ENCODE results near the gene RERE.

The RERE gene

DNA sequence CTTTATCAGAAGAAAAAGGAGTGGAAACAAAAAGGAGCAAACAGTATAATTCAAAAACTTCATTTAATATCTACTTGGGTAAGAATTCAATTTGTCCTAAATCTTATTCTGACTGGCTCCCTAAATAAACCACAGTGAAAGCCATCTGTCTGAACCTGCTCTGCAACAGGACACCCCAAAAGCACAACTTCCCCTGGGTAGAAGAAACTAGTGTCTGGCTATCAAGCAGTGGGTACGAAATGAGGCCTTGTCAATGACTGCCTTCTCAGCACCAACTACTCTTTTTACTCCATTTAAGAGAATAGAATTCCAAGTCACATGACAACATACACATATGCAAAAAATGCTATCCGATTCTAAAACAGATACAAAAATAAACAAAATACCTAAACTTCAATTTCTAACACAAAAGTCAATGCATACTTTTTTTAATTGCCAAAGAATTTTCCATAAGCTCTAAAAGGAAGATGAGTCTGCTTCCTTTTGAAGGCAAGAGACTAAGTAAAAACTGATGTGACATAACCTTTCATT lies 292.7 kb downstream of the RERE start:
- Histone ChIP-seq H3K4me2 (ENCODE audit: low read length) (peak overlapping the region; percentile 98), H3K4me3 (ENCODE audit: low read length) (peak overlapping the region; percentile 93), H3F3A (ENCODE audit: control insufficient read depth, insufficient read depth) (peaks cover 42% of the 10 kb centered on the region), H3K36me3 (ENCODE audit: control insufficient read depth, low read length) (peaks cover 27% of the 10 kb centered on the region), H3K9me3 (ENCODE audit: control insufficient read depth, insufficient read depth, low read length) (no peaks in the 10 kb centered on the region), H3K27me3 (ENCODE audit: control insufficient read depth, low read length) (no peaks in the 10 kb centered on the region), H4K20me1 (ENCODE audit: control insufficient read depth, insufficient read depth, low read depth, low read length) (no peaks in the 10 kb centered on the region), H3K4me1 (ENCODE audit: control insufficient read depth, low read length) (peaks cover 99% of the 10 kb centered on the region), H3K9me2 (replicated peaks; ENCODE audit: control insufficient read depth, low read length) (no peaks in the 10 kb centered on the region), H3K79me2 (ENCODE audit: control insufficient read depth, low read length) (peaks cover 71% of the 10 kb centered on the region), H3K27ac (ENCODE audit: low read depth, low read length) (peak overlapping the region; percentile 98)
- TF ChIP-seq, protein P1, sequence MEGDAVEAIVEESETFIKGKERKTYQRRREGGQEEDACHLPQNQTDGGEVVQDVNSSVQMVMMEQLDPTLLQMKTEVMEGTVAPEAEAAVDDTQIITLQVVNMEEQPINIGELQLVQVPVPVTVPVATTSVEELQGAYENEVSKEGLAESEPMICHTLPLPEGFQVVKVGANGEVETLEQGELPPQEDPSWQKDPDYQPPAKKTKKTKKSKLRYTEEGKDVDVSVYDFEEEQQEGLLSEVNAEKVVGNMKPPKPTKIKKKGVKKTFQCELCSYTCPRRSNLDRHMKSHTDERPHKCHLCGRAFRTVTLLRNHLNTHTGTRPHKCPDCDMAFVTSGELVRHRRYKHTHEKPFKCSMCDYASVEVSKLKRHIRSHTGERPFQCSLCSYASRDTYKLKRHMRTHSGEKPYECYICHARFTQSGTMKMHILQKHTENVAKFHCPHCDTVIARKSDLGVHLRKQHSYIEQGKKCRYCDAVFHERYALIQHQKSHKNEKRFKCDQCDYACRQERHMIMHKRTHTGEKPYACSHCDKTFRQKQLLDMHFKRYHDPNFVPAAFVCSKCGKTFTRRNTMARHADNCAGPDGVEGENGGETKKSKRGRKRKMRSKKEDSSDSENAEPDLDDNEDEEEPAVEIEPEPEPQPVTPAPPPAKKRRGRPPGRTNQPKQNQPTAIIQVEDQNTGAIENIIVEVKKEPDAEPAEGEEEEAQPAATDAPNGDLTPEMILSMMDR (IDR thresholded peaks at IDR 0.05; ENCODE audit: low read depth, low read length, poor library complexity, severe bottlenecking), result no peak
- no peak for TF ChIP-seq EZH2phosphoT487 (IDR thresholded peaks at IDR 0.05; ENCODE audit: borderline replicate concordance, low read length)

DNA sequence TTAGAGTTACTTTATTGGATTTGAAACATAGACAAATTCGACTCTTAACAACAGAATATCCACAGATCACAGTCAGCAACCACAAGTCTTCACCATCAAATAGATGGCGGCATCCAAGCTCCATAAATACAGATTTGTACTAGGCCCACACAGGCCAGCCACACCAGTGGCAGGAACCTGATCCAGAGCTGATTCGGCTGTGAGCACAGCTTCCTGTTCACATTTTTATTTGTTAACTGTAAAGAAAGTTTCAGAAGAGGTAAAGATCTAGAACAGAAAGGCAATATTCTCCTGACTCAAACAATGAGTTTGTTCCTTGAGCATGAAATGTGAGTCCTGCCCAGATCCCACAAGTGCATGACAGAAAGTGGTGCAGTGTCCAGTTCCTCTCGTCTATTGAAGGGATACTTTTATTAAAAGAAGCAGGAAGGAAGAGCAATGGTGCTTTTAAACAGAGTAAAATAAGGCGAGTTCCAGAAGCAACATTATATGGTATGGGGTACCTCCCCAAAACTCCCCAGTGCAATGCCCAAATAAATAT lies 293.7 kb downstream of the RERE start:
- Histone ChIP-seq H4K20me1 (ENCODE audit: control insufficient read depth, insufficient read depth, low read depth, low read length) (no peaks in the 10 kb centered on the region), H3K27ac (ENCODE audit: low read depth, low read length) (peak overlapping the region; percentile 98), H3K4me3 (ENCODE audit: low read length) (peak overlapping the region; percentile 93), H3K4me1 (ENCODE audit: control insufficient read depth, low read length) (peaks cover 100% of the 10 kb centered on the region), H3K79me2 (ENCODE audit: control insufficient read depth, low read length) (peaks cover 77% of the 10 kb centered on the region), H3K4me2 (ENCODE audit: low read length) (peak overlapping the region; percentile 98), H3K9me2 (replicated peaks; ENCODE audit: control insufficient read depth, low read length) (no peaks in the 10 kb centered on the region), H3F3A (ENCODE audit: control insufficient read depth, insufficient read depth) (peaks cover 46% of the 10 kb centered on the region), H3K27me3 (ENCODE audit: control insufficient read depth, low read length) (no peaks in the 10 kb centered on the region), H3K36me3 (ENCODE audit: control insufficient read depth, low read length) (peaks cover 27% of the 10 kb centered on the region), H3K9me3 (ENCODE audit: control insufficient read depth, insufficient read depth, low read length) (no peaks in the 10 kb centered on the region)
- TF ChIP-seq EZH2phosphoT487 (IDR thresholded peaks at IDR 0.05; ENCODE audit: borderline replicate concordance, low read length), result no peak

GRCh38 chr1:8520483-8520966 lies 296.9 kb downstream of the RERE start:
- Histone ChIP-seq H4K20me1 (ENCODE audit: control insufficient read depth, insufficient read depth, low read depth, low read length) (no peaks in the 10 kb centered on the region), H3K9me3 (ENCODE audit: control insufficient read depth, insufficient read depth, low read length) (no peaks in the 10 kb centered on the region), H3K4me1 (ENCODE audit: control insufficient read depth, low read length) (peaks cover 100% of the 10 kb centered on the region), H3K9me2 (replicated peaks; ENCODE audit: control insufficient read depth, low read length) (no peaks in the 10 kb centered on the region), H3K79me2 (ENCODE audit: control insufficient read depth, low read length) (peaks cover 100% of the 10 kb centered on the region), H3F3A (ENCODE audit: control insufficient read depth, insufficient read depth) (peaks cover 31% of the 10 kb centered on the region), H3K4me2 (ENCODE audit: low read length) (peak overlapping the region; percentile 68), H3K27ac (ENCODE audit: low read depth, low read length) (peak overlapping the region; percentile 98), H3K36me3 (ENCODE audit: control insufficient read depth, low read length) (peaks cover 27% of the 10 kb centered on the region), H3K27me3 (ENCODE audit: control insufficient read depth, low read length) (no peaks in the 10 kb centered on the region), H3K4me3 (ENCODE audit: low read length) (peak overlapping the region; percentile 48)
- TF ChIP-seq, protein P1 (IDR thresholded peaks at IDR 0.05; ENCODE audit: low read depth, low read length, poor library complexity, severe bottlenecking), result no peak
- no peak for TF ChIP-seq EZH2phosphoT487 (IDR thresholded peaks at IDR 0.05; ENCODE audit: borderline replicate concordance, low read length)

DNA sequence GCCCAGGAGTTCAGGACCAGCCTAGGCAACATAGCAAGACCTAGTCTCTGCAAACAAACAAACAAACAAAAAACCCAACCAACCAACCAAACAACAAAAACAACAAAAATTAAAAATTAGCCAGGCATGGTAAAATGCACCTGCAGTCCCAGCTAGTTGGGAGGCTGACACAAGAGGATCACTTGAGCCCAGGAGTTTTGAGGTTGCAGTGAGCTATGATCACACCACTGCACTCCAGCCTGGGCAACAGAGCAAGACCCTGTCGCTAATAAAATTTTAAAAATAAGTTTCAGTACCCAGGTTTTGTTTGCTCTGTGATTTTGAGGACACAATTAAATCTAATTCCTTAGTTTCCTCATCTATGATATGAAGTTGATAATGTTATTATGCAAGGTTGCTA lies 298.3 kb downstream of the RERE start:
- H3F3A ChIP-seq (ENCODE audit: control insufficient read depth, insufficient read depth), result peaks cover 30% of the 10 kb centered on the region
- peaks cover 27% of the 10 kb centered on the region for H3K36me3 ChIP-seq (ENCODE audit: control insufficient read depth, low read length)
- no peaks in the 10 kb centered on the region for H4K20me1 ChIP-seq (ENCODE audit: control insufficient read depth, insufficient read depth, low read depth, low read length)
- H3K27ac ChIP-seq (ENCODE audit: low read depth, low read length), result peak overlapping the region; percentile 98
- H3K4me1 ChIP-seq (ENCODE audit: control insufficient read depth, low read length), result peaks cover 100% of the 10 kb centered on the region
- TF ChIP-seq, protein P1 (IDR thresholded peaks at IDR 0.05; ENCODE audit: low read depth, low read length, poor library complexity, severe bottlenecking), result no peak
- no peak for TF ChIP-seq EZH2phosphoT487 (IDR thresholded peaks at IDR 0.05; ENCODE audit: borderline replicate concordance, low read length)
- H3K79me2 ChIP-seq (ENCODE audit: control insufficient read depth, low read length), result peaks cover 100% of the 10 kb centered on the region
- no peaks in the 10 kb centered on the region for H3K27me3 ChIP-seq (ENCODE audit: control insufficient read depth, low read length)
- no peaks in the 10 kb centered on the region for H3K9me2 ChIP-seq (replicated peaks; ENCODE audit: control insufficient read depth, low read length)
- peak overlapping the region; percentile 48 for H3K4me3 ChIP-seq (ENCODE audit: low read length)
- no peaks in the 10 kb centered on the region for H3K9me3 ChIP-seq (ENCODE audit: control insufficient read depth, insufficient read depth, low read length)
- peak overlapping the region; percentile 68 for H3K4me2 ChIP-seq (ENCODE audit: low read length)
